Measurements from ENCODE around the gene PCLAF.

The PCLAF gene

DNA sequence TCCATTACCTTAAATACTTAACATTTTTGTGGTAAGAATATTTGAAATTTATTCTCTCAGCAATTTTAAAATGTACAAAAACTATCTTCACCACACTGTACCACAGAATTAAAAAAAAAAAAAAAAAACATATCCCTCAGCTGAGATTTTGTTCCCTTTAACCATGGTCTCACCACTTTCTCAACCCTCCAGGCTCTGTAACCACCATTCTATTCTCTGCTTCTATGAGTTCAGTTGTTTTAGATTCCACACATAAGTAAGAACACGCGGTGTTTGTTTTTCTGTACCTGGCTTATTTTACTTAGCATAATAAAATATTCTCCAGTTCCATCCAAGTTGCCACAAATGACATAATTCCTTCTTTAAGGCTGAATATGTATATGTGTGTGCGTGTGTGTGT, 66.8 kb downstream of the PCLAF start:
- no peak for DNase-seq
